Smooth muscle cell (in vitro differentiated cells): Measurements from ENCODE around the gene HSP90AB1. TPM values are rescaled to one million over a fixed set of nuclear protein-coding genes. Genes with fewer than 3 reads are reported as not detected.

ENCODE experiments used
- DNase-seq: peaks from one replicate; lab custom pipeline; 2025; ENCODE audit not compliant: unreplicated experiment; lab: John Stamatoyannopoulos, UW
- H2AFZ ChIP-seq: fragments of 200-600 bp; sonication (generic); 2 replicates; pipeline ENCODE4 v1.6.0; 2016; ENCODE audit warnings: antibody characterized with exemption, low read depth, mild to moderate bottlenecking
- H3F3A ChIP-seq: fragments of 200-600 bp; sonication (generic); 2 replicates; pipeline ENCODE4 v1.6.0; 2017; ENCODE audit warnings: antibody characterized with exemption, low read depth
- H3K27ac ChIP-seq: fragments of 200-600 bp; sonication (generic); 2 replicates; pipeline ENCODE4 v1.5.1; 2016; ENCODE audit warnings: low read depth, mild to moderate bottlenecking
- H3K27me3 ChIP-seq: fragments of 200-600 bp; sonication (generic); 2 replicates; pipeline ENCODE4 v1.6.1; 2016; ENCODE audit warnings: low read depth, mild to moderate bottlenecking
- H3K36me3 ChIP-seq: fragments of 200-600 bp; sonication (generic); 2 replicates; pipeline ENCODE4 v1.5.1; 2016; ENCODE audit warnings: low read depth
- H3K4me1 ChIP-seq: fragments of 200-600 bp; sonication (generic); 2 replicates; pipeline ENCODE4 v1.5.1; 2016; ENCODE audit warnings: low read depth
- H3K4me2 ChIP-seq: fragments of 200-600 bp; sonication (generic); 2 replicates; pipeline ENCODE4 v1.6.0; 2016; ENCODE audit warnings: mild to moderate bottlenecking
- H3K4me3 ChIP-seq: fragments of 200-600 bp; sonication (generic); 2 replicates; pipeline ENCODE4 v1.5.1; 2016; ENCODE audit warnings: mild to moderate bottlenecking
- H3K79me2 ChIP-seq: fragments of 200-600 bp; sonication (generic); 2 replicates; pipeline ENCODE4 v1.6.0; 2016; ENCODE audit warnings: low read depth, mild to moderate bottlenecking
- H3K9ac ChIP-seq: fragments of 200-600 bp; sonication (generic); 2 replicates; pipeline ENCODE4 v1.6.0; 2016; ENCODE audit warnings: low read depth
- H3K9me3 ChIP-seq: fragments of 200-600 bp; sonication (generic); replicated peaks from 2 replicates; pipeline ENCODE4 v1.5.1; 2016; ENCODE audit warnings: low read depth
- H4K20me1 ChIP-seq: fragments of 200-600 bp; sonication (generic); 2 replicates; pipeline ENCODE4 v1.6.0; 2016; ENCODE audit warnings: low read depth
- CTCF ChIP-seq: fragments of 200-600 bp; sonication (generic); IDR thresholded peaks from 2 replicates; pipeline ENCODE4 v1.5.1; 2017; ENCODE audit warnings: borderline replicate concordance, mild to moderate bottlenecking, antibody characterized with exemption; ENCODE audit not compliant: insufficient read depth, poor library complexity, severe bottlenecking
- WGBS: methylation state at CpG from one replicate; pipeline ENCODE4 v1.1.7; 2016; ENCODE audit warnings: low lambda C conversion rate; 5-methylcytosine and 5-hydroxymethylcytosine counted together
- polyA plus RNA-seq: library from polyadenylated mRNA; unstranded; fragments of >200 nt; fragmentation: Nextera tagmentation; extraction: Ambion mirVana; gene quantifications from 2 replicates; pipeline ENCODE4 v1.2.1, GENCODE V29; 2016
- total RNA-seq: library from RNA; depleted of rRNA; stranded (reverse); fragments of >200 nt; gene quantifications from 2 replicates; pipeline ENCODE4 v1.2.3, GENCODE V29; 2014

The HSP90AB1 gene
- total and polyA plus RNA-seq, 2 experiments from 2014 or later = 408 to 736 TPM

- peaks cover 37% of the 10 kb centered on the region for H3F3A ChIP-seq
- peak overlapping the region; percentile 89 for H3K4me3 ChIP-seq
- peaks cover 28% of the 10 kb centered on the region for H3K36me3 ChIP-seq
- under 1% methylated on average over 41 of the region's 52 CpGs for WGBS
- H3K4me2 ChIP-seq = peak overlapping the region; percentile 93
- peaks cover 56% of the 10 kb centered on the region for H3K79me2 ChIP-seq
- DNase-seq = peak; percentile 43
- H2AFZ ChIP-seq = no peak overlapping the region
- peak overlapping the region; percentile 93 for H3K9ac ChIP-seq
- peaks cover 57% of the 10 kb centered on the region for H4K20me1 ChIP-seq
- no peaks in the 10 kb centered on the region for H3K27me3 ChIP-seq
- no peaks in the 10 kb centered on the region for H3K9me3 ChIP-seq
- H3K27ac ChIP-seq = peak overlapping the region; percentile 90
- no peak for TF ChIP-seq CTCF
- H3K4me1 ChIP-seq = peaks cover 29% of the 10 kb centered on the region
These were observed 719 bp downstream of the HSP90AB1 start for GRCh38 chr6:44247338-44248302.

GRCh38 chr6:44248579-44248978, 1.7 kb downstream of the HSP90AB1 start:
- Histone ChIP-seq H3K79me2 (peaks cover 62% of the 10 kb centered on the region), H3K27me3 (no peaks in the 10 kb centered on the region), H4K20me1 (peaks cover 66% of the 10 kb centered on the region), H3K9ac (peak overlapping the region; percentile 93), H3K4me3 (peak overlapping the region; percentile 89), H3K4me2 (peak overlapping the region; percentile 93), H3K27ac (peak overlapping the region; percentile 90), H3K4me1 (peaks cover 29% of the 10 kb centered on the region), H2AFZ (no peak overlapping the region), H3F3A (peaks cover 47% of the 10 kb centered on the region), H3K9me3 (no peaks in the 10 kb centered on the region), H3K36me3 (peaks cover 35% of the 10 kb centered on the region)
- whole genome bisulfite sequencing = 54% methylated on average over 1 of the region's 1 CpG
- no peak for TF ChIP-seq CTCF
- DNase-seq = no peak

DNA sequence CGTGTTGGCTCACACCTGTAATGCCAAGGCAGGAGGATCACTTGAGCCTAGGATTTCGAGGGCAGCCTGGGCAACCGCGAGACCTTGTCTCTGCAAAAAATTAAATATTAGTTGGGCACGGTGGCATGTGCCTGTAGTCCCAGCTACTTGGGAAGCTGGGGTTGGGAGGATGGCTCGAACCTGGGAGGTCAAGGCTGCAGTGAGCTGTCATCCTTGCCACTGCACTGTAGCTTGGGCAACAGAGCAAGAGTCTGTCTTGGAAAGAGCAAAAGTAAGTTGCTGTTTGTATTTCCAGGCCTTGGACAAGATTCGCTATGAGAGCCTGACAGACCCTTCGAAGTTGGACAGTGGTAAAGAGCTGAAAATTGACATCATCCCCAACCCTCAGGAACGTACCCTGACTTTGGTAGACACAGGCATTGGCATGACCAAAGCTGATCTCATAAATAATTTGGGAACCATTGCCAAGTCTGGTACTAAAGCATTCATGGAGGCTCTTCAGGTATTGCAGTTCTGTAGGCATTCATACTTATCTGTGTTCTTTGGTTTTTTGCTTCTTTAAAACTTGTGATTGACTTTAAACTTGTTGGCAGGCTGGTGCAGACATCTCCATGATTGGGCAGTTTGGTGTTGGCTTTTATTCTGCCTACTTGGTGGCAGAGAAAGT, 2.3 kb downstream of the HSP90AB1 start:
- WGBS = 86% methylated on average over 9 of the region's 9 CpGs
- H3F3A ChIP-seq = peaks cover 48% of the 10 kb centered on the region
- no peaks in the 10 kb centered on the region for H3K27me3 ChIP-seq
- H3K4me2 ChIP-seq = peak overlapping the region; percentile 93
- H3K36me3 ChIP-seq = peaks cover 35% of the 10 kb centered on the region
- H3K9me3 ChIP-seq = no peaks in the 10 kb centered on the region
- H4K20me1 ChIP-seq = peaks cover 73% of the 10 kb centered on the region
- H3K79me2 ChIP-seq = peaks cover 63% of the 10 kb centered on the region
- no peak for TF ChIP-seq CTCF
- no peak overlapping the region for H2AFZ ChIP-seq
- H3K27ac ChIP-seq = peak overlapping the region; percentile 90
- no peak for DNase-seq
- H3K9ac ChIP-seq = no peak overlapping the region
- peak overlapping the region; percentile 89 for H3K4me3 ChIP-seq
- H3K4me1 ChIP-seq = peaks cover 29% of the 10 kb centered on the region
